Measurements from ENCODE around the gene EMP2.

The EMP2 gene

GRCh38 chr16:10493276-10493675, 87.1 kb downstream of the EMP2 start:
- peaks cover 10% of the 10 kb centered on the region; the same call in 1 of the 2 replicates for H3K9me3 ChIP-seq (ENCODE audit: low read length)
- H4K20me1 ChIP-seq (ENCODE audit: insufficient read depth, low read length), result no peaks in the 10 kb centered on the region
- H3F3A ChIP-seq (ENCODE audit: insufficient read depth, low read length), result no peaks in the 10 kb centered on the region
- H3K4me3 ChIP-seq (ENCODE audit: low read depth, low read length, poor library complexity, severe bottlenecking), result no peak overlapping the region
- H3K36me3 ChIP-seq (ENCODE audit: insufficient read depth, low read length), result no peaks in the 10 kb centered on the region
- H3K27me3 ChIP-seq (ENCODE audit: insufficient read depth, low read length), result no peaks in the 10 kb centered on the region
- no peak overlapping the region for H3K4me2 ChIP-seq (ENCODE audit: low read length)
- H3K4me1 ChIP-seq (ENCODE audit: insufficient read depth, low read length, severe bottlenecking), result no peaks in the 10 kb centered on the region
- H2AFZ ChIP-seq (ENCODE audit: low read length), result no peak overlapping the region
- no peaks in the 10 kb centered on the region for H3K9me2 ChIP-seq (ENCODE audit: low read depth, low read length)
- TF ChIP-seq EZH2 (IDR thresholded peaks at IDR 0.05; ENCODE audit: borderline replicate concordance, low read length), result no peak
- TF ChIP-seq, protein P1, sequence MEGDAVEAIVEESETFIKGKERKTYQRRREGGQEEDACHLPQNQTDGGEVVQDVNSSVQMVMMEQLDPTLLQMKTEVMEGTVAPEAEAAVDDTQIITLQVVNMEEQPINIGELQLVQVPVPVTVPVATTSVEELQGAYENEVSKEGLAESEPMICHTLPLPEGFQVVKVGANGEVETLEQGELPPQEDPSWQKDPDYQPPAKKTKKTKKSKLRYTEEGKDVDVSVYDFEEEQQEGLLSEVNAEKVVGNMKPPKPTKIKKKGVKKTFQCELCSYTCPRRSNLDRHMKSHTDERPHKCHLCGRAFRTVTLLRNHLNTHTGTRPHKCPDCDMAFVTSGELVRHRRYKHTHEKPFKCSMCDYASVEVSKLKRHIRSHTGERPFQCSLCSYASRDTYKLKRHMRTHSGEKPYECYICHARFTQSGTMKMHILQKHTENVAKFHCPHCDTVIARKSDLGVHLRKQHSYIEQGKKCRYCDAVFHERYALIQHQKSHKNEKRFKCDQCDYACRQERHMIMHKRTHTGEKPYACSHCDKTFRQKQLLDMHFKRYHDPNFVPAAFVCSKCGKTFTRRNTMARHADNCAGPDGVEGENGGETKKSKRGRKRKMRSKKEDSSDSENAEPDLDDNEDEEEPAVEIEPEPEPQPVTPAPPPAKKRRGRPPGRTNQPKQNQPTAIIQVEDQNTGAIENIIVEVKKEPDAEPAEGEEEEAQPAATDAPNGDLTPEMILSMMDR (IDR thresholded peaks at IDR 0.05; ENCODE audit: low read length), result no peak
- no peak overlapping the region for H3K27ac ChIP-seq (ENCODE audit: low read depth, low read length, poor library complexity, severe bottlenecking)
- H3K9ac ChIP-seq (ENCODE audit: low read length), result no peak overlapping the region
- H3K79me2 ChIP-seq (ENCODE audit: insufficient read depth, low read length), result no peaks in the 10 kb centered on the region

- no peaks in the 10 kb centered on the region for H3K27me3 ChIP-seq (ENCODE audit: insufficient read depth, low read length)
- no peaks in the 10 kb centered on the region for H3K9me2 ChIP-seq (ENCODE audit: low read depth, low read length)
- no peak overlapping the region for H3K27ac ChIP-seq (ENCODE audit: low read depth, low read length, poor library complexity, severe bottlenecking)
- no peak overlapping the region for H3K4me2 ChIP-seq (ENCODE audit: low read length)
- no peak overlapping the region for H3K4me3 ChIP-seq (ENCODE audit: low read depth, low read length, poor library complexity, severe bottlenecking)
- no peak overlapping the region for H3K9ac ChIP-seq (ENCODE audit: low read length)
- H3K36me3 ChIP-seq (ENCODE audit: insufficient read depth, low read length), result no peaks in the 10 kb centered on the region; the same call in 1 of the 2 replicates
- no peaks in the 10 kb centered on the region for H3K4me1 ChIP-seq (ENCODE audit: insufficient read depth, low read length, severe bottlenecking)
- H3K9me3 ChIP-seq (ENCODE audit: low read length), result peaks cover 9% of the 10 kb centered on the region; the same call in 1 of the 2 replicates
- H4K20me1 ChIP-seq (ENCODE audit: insufficient read depth, low read length), result no peaks in the 10 kb centered on the region
- TF ChIP-seq, protein P1 (IDR thresholded peaks at IDR 0.05; ENCODE audit: low read length), result no peak
- TF ChIP-seq EZH2 (IDR thresholded peaks at IDR 0.05; ENCODE audit: borderline replicate concordance, low read length), result no peak
- H3K79me2 ChIP-seq (ENCODE audit: insufficient read depth, low read length), result no peaks in the 10 kb centered on the region
- no peaks in the 10 kb centered on the region for H3F3A ChIP-seq (ENCODE audit: insufficient read depth, low read length)
- H2AFZ ChIP-seq (ENCODE audit: low read length), result no peak overlapping the region
Measured at GRCh38 chr16:10490141-10490540, 90.3 kb downstream of the EMP2 start.

- no peak overlapping the region for H3K4me3 ChIP-seq (ENCODE audit: low read depth, low read length, poor library complexity, severe bottlenecking)
- TF ChIP-seq, protein P1 (IDR thresholded peaks at IDR 0.05; ENCODE audit: low read length), result no peak
- TF ChIP-seq EZH2 (IDR thresholded peaks at IDR 0.05; ENCODE audit: borderline replicate concordance, low read length), result no peak
- H3K36me3 ChIP-seq (ENCODE audit: insufficient read depth, low read length), result peaks cover 24% of the 10 kb centered on the region
- no peak overlapping the region for H3K27ac ChIP-seq (ENCODE audit: low read depth, low read length, poor library complexity, severe bottlenecking)
- no peaks in the 10 kb centered on the region for H3K4me1 ChIP-seq (ENCODE audit: insufficient read depth, low read length, severe bottlenecking)
- no peak overlapping the region for H3K9ac ChIP-seq (ENCODE audit: low read length)
- no peak overlapping the region for H3K4me2 ChIP-seq (ENCODE audit: low read length)
- H3K79me2 ChIP-seq (ENCODE audit: insufficient read depth, low read length), result no peaks in the 10 kb centered on the region
- no peaks in the 10 kb centered on the region for H3K27me3 ChIP-seq (ENCODE audit: insufficient read depth, low read length)
- H3F3A ChIP-seq (ENCODE audit: insufficient read depth, low read length), result no peaks in the 10 kb centered on the region
- H3K9me2 ChIP-seq (ENCODE audit: low read depth, low read length), result no peaks in the 10 kb centered on the region
- no peak overlapping the region for H2AFZ ChIP-seq (ENCODE audit: low read length)
- H4K20me1 ChIP-seq (ENCODE audit: insufficient read depth, low read length), result no peaks in the 10 kb centered on the region
- H3K9me3 ChIP-seq (ENCODE audit: low read length), result 0 out of 2 replicates have a peak, but pooled peaks cover 3% of the 10 kb centered on the region
Measured at GRCh38 chr16:10485698-10486382, 94.6 kb downstream of the EMP2 start.

All from OCI-LY1 (cell line).